GM19351 (cell line): Measurements from ENCODE around the gene ZBTB38.

ENCODE experiments used
- ATAC-seq: cut with Tn5 transposase; IDR thresholded peaks from one replicate; pipeline ENCODE4 v1.9.1; 2021; ENCODE audit warnings: mild to moderate bottlenecking, moderate library complexity; ENCODE audit not compliant: unreplicated experiment

The ZBTB38 gene

DNA sequence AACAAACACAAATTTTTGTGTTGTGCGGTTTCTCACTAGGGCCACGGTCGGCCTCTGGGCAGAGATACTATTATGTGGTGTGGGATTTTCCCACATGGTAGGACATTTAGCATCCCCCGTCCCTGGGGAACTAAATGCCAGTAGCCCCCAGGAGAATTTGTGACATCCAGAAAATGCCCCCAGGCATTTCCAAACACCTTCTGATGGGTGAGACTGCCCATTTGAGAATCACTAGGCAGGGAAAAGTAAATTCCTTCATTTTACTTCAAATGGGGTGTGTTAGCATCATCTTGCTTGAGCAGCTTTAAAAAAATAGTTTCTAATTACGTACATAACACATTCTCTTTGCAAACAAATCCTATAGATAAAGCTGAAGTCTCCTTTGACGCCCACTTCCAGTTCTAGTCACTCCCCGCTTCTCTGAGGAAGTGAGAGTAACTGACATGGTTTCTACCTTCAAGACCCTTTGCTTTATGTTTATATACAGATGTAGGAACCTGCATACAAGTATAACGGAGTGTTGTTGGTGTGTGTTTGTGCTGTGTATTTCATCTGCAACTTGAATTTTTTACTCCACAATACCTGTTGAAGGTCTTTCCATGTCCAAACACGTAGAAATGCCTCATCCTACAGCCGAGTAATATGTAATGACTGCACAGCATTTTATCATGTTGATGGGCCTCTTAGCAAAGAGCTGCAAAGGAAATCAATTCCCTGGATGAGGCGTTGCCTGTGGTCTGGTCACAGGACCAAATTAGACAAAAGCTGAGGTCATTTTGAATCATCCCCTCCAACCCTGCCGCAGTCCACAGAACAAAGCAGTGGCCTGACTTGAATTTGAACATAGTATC, 31.4 kb upstream of the ZBTB38 start:
- ATAC-seq: peak; percentile 89

DNA sequence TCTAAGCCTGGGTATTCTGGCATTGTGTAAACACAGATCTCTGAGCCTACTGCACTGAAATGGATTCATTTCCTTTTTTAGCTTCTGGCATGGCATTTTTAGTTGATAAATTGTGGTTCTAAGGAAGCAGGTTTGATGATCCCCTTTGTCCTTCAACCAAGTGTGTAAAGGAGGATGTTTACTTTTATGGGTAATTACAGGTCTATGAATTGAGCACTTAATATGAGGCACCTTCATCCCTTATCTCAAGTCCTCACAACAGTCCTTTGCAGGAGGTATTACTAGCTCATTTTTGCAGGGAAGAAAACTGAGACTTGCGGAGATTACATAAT, 30.8 kb upstream of the ZBTB38 start:
- ATAC-seq: no peak

- no peak for ATAC-seq
Measured at GRCh38 chr3:141337991-141338390, 30.3 kb upstream of the ZBTB38 start.

DNA sequence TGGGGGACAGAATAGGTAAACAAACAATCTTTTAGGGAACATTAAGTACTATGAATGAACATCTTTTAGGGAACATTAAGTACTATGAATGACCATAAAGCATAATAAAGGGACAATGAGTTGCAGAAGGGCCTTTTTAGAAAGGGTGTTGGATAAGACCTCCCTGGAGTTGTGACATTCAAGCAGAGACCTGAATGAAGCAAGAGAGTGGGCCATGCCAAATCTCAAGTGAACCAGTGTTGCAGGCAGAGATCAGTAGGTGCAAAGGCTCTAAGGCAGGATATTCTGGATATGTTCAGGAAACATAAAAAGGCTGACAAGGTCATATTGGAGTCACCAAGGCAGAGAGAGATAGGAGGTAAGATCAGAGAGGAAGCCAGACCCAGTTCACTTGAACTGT, 29.4 kb upstream of the ZBTB38 start:
- no peak for ATAC-seq

GRCh38 chr3:141341536-141341935, 26.8 kb upstream of the ZBTB38 start:
- ATAC-seq: no peak

DNA sequence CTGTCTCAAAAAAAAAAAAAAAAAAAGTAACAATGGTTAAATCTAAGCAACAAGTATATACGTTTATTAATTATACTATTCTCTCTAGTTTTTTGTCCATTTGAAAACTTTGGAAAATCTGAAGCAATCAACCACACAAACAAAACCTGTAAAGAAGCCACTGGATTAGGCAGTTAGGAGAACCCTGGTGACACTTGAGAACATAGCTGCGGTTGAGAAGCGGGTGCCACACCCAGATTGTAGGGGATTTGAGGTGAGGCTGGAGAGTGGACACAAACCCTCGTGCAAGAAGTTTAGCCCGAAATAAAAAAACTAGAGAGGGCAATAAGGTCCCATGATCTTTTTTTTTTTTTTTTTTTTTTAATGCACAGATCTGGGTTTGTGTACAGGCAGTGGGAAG, 25.9 kb upstream of the ZBTB38 start:
- ATAC-seq: no peak

- no peak for ATAC-seq
Measured at GRCh38 chr3:141343077-141343476, 25.2 kb upstream of the ZBTB38 start.

DNA sequence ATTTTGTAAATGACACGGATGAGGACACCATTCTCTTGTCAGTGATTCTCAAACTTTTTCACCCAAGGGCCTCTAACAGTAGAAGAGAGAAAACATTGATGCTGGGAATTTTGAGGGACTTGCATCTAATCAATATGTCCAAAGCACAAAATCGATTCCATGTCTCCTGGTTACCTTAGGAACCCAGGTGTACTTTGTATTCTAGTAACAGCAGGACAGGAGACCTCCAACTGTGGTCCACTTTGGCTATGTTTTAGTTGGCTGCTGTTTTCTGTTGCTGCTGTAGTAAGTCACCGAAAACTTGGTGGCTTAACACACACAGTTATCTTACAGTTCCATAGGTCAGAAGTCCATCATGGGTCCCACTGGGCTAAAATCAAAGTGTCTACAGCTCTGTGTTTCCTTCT, 24.4 kb upstream of the ZBTB38 start:
- no peak for ATAC-seq

- ATAC-seq: no peak
Measured at GRCh38 chr3:141345528-141345927, 22.8 kb upstream of the ZBTB38 start.

GRCh38 chr3:141346007-141346406, 22.3 kb upstream of the ZBTB38 start:
- ATAC-seq: no peak

DNA sequence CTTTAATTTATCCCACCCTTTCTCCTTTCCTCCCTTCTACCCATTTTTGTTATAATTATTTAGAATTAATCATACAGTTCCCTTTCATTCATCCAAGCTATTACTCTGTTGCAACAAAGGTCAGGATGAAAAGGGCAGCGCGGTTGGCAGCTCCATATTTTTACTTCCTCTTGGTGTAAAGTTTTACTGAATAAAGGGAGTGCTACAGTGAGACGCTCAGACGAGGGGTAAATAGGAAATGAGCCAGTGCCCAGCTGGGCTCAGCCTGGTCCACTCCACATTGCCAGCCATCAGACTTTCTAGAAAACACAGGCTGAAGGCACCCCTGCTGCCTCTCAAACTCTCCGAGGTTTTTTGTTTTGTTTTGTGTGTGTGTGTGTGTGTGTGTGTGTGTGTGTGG, 21.9 kb upstream of the ZBTB38 start:
- ATAC-seq: no peak

DNA sequence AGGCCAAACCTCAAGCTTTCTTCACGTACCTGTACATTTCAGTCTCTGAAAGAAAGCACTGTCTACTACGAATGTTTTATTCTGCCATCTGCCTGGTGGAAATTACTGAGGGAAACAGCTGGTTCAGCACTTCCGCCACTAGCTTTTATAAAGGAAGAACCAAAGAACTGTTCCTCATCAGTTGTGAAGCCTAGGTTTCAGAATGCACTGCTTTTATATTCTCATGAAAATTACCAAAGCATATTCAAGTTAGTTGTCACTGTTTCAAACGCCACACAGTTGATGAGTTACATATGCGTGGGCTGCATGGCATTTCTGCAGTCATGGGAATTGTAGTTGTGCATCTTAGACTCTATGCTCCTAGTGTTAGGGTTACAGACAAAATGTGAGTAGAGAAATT, 21.5 kb upstream of the ZBTB38 start:
- ATAC-seq: no peak

GRCh38 chr3:141348837-141349236, 19.5 kb upstream of the ZBTB38 start:
- ATAC-seq: no peak

GRCh38 chr3:141349711-141350110, 18.6 kb upstream of the ZBTB38 start:
- ATAC-seq: no peak

DNA sequence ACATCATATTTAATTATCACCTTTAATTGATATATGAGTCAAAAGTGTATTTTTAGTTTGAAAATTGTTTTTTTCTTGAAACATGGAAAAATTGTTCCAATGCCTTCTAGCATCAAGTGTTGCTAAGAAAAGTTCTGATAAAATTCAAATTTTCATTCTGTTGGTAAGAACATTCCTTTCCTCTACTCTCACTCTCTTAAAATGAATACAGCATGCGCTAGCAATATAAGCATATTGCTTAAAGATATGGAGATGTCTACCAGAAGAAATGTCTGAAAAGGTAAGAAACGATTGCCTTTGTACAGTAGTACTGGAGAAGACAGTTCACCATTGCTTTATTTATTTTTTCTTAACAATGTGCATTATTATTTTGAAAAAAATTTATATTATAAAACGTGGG, 17.6 kb upstream of the ZBTB38 start:
- ATAC-seq: no peak

DNA sequence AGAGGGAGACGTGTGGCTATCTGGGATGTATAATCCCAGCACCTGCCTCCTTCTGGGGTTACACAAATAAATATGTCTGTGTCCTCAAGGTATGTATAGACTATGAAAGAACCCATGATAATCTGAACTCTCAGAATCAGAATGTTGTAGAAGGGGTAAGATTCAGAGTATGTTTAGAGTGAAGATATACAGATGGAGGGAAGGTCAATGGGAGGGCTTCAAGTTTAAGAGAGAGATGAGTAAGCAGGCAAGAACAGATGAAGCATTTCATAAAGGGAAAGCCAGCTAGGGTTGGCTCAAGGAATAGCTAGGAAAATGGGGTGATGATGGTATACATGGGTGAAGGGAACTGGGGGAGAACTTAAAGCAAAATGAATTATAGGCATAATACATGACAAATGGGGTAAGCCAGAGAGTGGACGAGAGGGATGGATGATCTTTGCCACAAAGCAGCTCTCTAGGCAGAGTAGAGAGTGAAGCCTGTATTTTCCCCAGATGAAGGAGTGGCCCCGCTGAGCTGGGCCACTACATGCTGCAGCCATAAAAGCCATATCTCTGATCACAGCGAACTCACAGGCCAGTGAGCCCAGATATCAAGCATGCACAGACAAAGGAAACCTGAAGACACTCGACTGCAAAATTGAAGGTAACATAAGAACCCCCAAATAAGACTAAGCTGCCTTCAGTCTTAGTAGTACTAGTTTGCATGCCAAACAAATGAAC, 15.9 kb upstream of the ZBTB38 start:
- ATAC-seq: no peak

DNA sequence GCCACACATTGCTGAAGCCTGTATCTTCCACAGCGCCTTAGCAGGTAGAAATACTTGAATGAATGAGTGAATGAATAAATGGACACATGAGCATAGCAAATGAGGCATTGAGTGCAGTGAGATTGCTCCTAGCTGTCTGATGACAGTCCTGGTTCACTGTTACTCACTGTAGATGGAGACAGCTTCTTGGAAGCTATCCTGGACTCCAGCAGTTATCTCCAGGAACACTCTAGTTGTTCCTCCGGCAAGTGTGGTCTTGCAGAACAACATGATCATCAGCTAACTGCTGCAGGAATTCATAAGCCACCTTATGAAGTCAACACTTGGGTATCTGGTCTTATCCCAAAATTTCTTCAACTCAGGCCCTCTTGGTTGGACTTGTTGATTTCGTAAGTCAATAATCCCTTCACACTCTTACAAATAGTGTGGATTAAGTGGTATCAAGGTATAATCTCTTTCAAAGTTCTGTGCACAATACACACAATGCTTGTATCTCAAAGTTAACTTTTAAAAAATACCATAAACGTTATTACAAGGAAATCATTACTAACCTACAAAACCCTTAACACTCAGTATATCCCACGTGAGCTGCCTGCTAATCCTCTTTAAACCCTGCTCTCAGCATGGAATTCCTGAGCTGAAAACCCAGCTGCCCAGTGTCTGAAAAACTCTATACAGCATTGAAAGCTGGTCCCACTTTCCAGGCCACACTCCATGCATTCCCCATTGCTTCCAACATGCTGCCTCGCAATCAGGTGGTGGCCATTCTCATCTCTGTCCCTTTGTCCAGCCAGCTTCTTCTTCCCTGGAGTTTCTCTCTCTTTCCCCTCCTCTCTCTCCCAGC, 14.4 kb upstream of the ZBTB38 start:
- ATAC-seq: no peak

DNA sequence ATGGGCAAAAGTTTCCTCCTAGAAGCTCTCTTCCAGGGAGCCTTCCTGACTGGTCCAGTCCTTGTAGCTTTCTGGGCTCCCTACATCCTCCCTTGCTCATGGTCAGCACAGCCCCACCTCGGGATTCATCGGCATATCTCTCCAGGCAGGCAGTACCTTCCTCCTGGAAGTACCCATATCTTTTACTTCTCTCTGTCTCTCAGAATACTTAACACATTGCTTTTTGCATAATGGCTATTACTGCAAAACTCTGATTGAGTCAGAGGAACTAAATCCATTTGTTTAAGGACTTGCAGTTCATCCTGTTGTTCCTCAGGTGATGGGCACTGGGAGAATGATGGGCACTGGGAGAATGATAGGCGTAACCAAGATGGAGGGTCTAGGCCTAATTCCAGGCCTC, 13.8 kb upstream of the ZBTB38 start:
- ATAC-seq: no peak

GRCh38 chr3:141355242-141355641, 13.1 kb upstream of the ZBTB38 start:
- ATAC-seq: no peak

GRCh38 chr3:141356046-141356445, 12.3 kb upstream of the ZBTB38 start:
- no peak for ATAC-seq

DNA sequence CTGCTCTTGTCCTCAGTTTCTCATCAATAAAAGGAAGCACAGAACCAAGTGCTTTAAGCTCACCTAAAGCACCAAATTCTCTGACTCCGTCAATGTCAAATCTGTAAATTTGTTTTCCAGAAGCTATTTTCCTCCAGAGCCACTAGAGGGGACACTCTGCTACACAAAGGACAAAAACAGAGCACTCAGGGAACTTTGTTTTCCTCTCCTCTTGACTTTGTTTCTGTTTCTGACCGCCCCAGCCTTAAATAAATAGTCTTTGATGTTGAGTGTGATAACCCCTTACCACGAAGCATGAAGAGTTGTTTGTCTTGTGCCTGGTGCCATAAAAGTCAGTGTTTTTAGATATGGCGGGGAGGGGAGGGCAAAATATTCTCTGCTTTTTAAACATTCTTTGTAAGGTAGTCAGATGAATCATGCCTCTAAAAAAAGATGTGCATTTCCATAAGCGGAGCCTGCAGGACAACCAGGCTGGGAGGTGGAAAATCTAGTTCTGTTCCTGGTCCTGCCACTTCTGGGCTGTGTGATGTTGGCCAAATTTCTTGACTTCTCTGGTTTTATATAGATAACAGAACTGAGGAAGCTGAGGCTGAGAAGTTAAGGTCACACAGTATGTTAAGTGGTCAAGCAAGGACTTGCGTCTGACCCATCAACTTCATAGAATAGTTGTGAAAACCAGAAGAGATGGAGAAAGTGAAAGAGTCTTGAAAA, 7.3 kb upstream of the ZBTB38 start:
- ATAC-seq: peak; percentile 71
